ENCODE data around the gene CREBBP. TPM values are rescaled to one million over a fixed set of nuclear protein-coding genes. Genes with fewer than 3 reads are reported as not detected.

Gene CREBBP
- total RNA-seq, 2 experiments from 2014 or later = 145 to 152 TPM

- Histone ChIP-seq H3K27ac (ENCODE audit: low read depth in 1 of 2, low read length in 2 of 2) (no peak overlapping the region), H3K4me3 (ENCODE audit: low read length) (no peak overlapping the region), H3K27me3 (ENCODE audit: control insufficient read depth in 1 of 2, insufficient read depth in 2 of 2, low read length in 2 of 2) (no peaks in the 10 kb centered on the region), H3K4me1 (ENCODE audit: insufficient read depth, low read length) (peaks cover 39% of the 10 kb centered on the region), H3K9me3 (ENCODE audit: control insufficient read depth in 1 of 2, insufficient read depth in 1 of 2, low read length in 2 of 2) (no peaks in the 10 kb centered on the region), H3K36me3 (ENCODE audit: insufficient read depth, low read length) (peaks cover 60% of the 10 kb centered on the region)
- Mint-ChIP-seq H3K4me3 (no peak overlapping the region), H3K4me1 (ENCODE audit: low read depth) (peaks cover 67% of the 10 kb centered on the region), H3K36me3 (ENCODE audit: low read depth) (peaks cover 77% of the 10 kb centered on the region), H3K27me3 (no peaks in the 10 kb centered on the region), H3K9me3 (no peaks in the 10 kb centered on the region), H3K27ac (no peak overlapping the region)
- CTCF ChIA-PET = no interaction called here
- intact Hi-C loops (cut with DNase I, micrococcal nuclease) = loop anchor here (5.0 kb wide), 2 partner anchors 34 to 84 kb away; no protein-coding TSS in a partner anchor
- no peak for TF ChIP-seq CTCF (IDR thresholded peaks at IDR 0.05)
- DNase-seq (no peak), ATAC-seq (ENCODE audit: poor library complexity) (no peak)
- POLR2A ChIA-PET = no interaction called here
Measured at GRCh38 chr16:3787924-3788661, 92.4 kb downstream of the CREBBP start.

DNA sequence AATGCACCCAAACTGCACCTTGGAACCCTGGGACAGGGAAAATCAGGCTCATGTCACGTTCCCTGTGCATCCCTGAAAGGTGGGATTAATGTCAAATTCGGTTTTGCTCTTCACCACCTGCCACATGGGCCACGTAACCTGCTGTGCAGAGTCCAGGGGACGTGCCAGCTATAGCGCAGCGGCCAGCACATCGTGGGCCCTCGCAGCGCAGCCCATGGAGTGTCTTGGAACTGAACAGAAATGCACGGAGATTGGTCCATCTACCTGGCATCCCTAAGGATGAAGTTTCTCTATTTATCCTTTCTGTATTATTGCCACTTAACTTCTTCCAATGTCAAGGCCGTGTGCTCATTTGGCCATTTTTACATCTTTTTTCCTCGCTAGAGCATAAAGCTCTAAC, 95.1 kb downstream of the CREBBP start:
- ChIA-PET CTCF (no interaction called here), POLR2A (no interaction called here)
- no peak overlapping the region for H3K27ac ChIP-seq (ENCODE audit: low read depth in 1 of 2, low read length in 2 of 2)
- intact Hi-C loops (cut with DNase I, micrococcal nuclease) = loop anchor here (5.0 kb wide), 2 partner anchors 37 to 87 kb away; no protein-coding TSS in a partner anchor
- Mint-ChIP-seq H3K4me1 (ENCODE audit: low read depth) (peaks cover 53% of the 10 kb centered on the region), H3K9me3 (no peaks in the 10 kb centered on the region), H3K27me3 (no peaks in the 10 kb centered on the region), H3K36me3 (ENCODE audit: low read depth) (peaks cover 77% of the 10 kb centered on the region), H3K27ac (no peak overlapping the region), H3K4me3 (no peak overlapping the region)
- no peaks in the 10 kb centered on the region for H3K27me3 ChIP-seq (ENCODE audit: control insufficient read depth in 1 of 2, insufficient read depth in 2 of 2, low read length in 2 of 2)
- no peak for DNase-seq
- TF ChIP-seq CTCF (IDR thresholded peaks at IDR 0.05) = no peak
- no peak for ATAC-seq (ENCODE audit: poor library complexity)
- no peaks in the 10 kb centered on the region for H3K9me3 ChIP-seq (ENCODE audit: control insufficient read depth in 1 of 2, insufficient read depth in 1 of 2, low read length in 2 of 2)
- peaks cover 21% of the 10 kb centered on the region for H3K4me1 ChIP-seq (ENCODE audit: insufficient read depth, low read length)
- peaks cover 57% of the 10 kb centered on the region for H3K36me3 ChIP-seq (ENCODE audit: insufficient read depth, low read length)
- no peak overlapping the region for H3K4me3 ChIP-seq (ENCODE audit: low read length)

GRCh38 chr16:3783516-3783915, 97.0 kb downstream of the CREBBP start:
- Mint-ChIP-seq H3K36me3 (ENCODE audit: low read depth) (peaks cover 78% of the 10 kb centered on the region), H3K27me3 (no peaks in the 10 kb centered on the region), H3K4me3 (no peak overlapping the region), H3K4me1 (ENCODE audit: low read depth) (peaks cover 35% of the 10 kb centered on the region), H3K9me3 (no peaks in the 10 kb centered on the region), H3K27ac (no peak overlapping the region)
- POLR2A ChIA-PET = no interaction called here
- H3K9me3 ChIP-seq (ENCODE audit: control insufficient read depth in 1 of 2, insufficient read depth in 1 of 2, low read length in 2 of 2) = no peaks in the 10 kb centered on the region
- H3K27ac ChIP-seq (ENCODE audit: low read depth in 1 of 2, low read length in 2 of 2) = no peak overlapping the region
- H3K27me3 ChIP-seq (ENCODE audit: control insufficient read depth in 1 of 2, insufficient read depth in 2 of 2, low read length in 2 of 2) = no peaks in the 10 kb centered on the region
- DNase-seq (no peak), ATAC-seq (ENCODE audit: poor library complexity) (no peak)
- H3K36me3 ChIP-seq (ENCODE audit: insufficient read depth, low read length) = peaks cover 71% of the 10 kb centered on the region
- H3K4me3 ChIP-seq (ENCODE audit: low read length) = no peak overlapping the region
- TF ChIP-seq CTCF (IDR thresholded peaks at IDR 0.05) = no peak
- intact Hi-C loops (cut with DNase I, micrococcal nuclease) = loop anchor here in 1 of 2 experiments (5.0 kb wide), 1 partner anchor 94 kb away; no protein-coding TSS in a partner anchor
- CTCF ChIA-PET = no interaction called here
- H3K4me1 ChIP-seq (ENCODE audit: insufficient read depth, low read length) = peaks cover 8% of the 10 kb centered on the region

Data from CD4-positive, alpha-beta T cell (primary cell).